Stomach (tissue), 9 donors: ENCODE results near the gene TMEM167B. TPM values are rescaled to one million over a fixed set of nuclear protein-coding genes. Genes with fewer than 3 reads are reported as not detected.

Experiments used
- DNase-seq, 2 donors: peaks; one replicate each; pipeline versions ENCODE4 v3.0.0 to v3.0.0-alpha.2; 2013 to 2019
- H3K27ac ChIP-seq, 5 donors: fragments of 200-600 bp in 4 of 5; sonication (generic) in 4 of 5; one replicate each; pipeline ENCODE4 v1.5.1; 2013 to 2019; ENCODE audit warnings: mild to moderate bottlenecking in 1 of 5, moderate library complexity in 1 of 5
- H3K27me3 ChIP-seq, 3 donors: fragments of 200-600 bp; sonication (generic); one replicate each; pipeline ENCODE4 v1.5.1; 2017 to 2019; ENCODE audit warnings: mixed run types in 1 of 3
- H3K36me3 ChIP-seq, 4 donors: fragments of 200-600 bp; sonication (generic); 1 replicate in 3 of 4; 2 replicates in 1 of 4; pipeline ENCODE4 v1.5.1; 2016 to 2019
- H3K4me1 ChIP-seq, 4 donors: fragments of 200-600 bp; sonication (generic); one replicate each; pipeline ENCODE4 v1.5.1; 2016 to 2019
- H3K4me3 ChIP-seq, 4 donors: fragments of 200-600 bp; sonication (generic) in 3 of 4; one replicate each; pipeline ENCODE4 v1.5.1; 2016 to 2019; ENCODE audit warnings: mild to moderate bottlenecking in 1 of 4
- H3K9me3 ChIP-seq, 4 donors: fragments of 200-600 bp; sonication (generic); one replicate each; pipeline ENCODE4 v1.5.1; 2016 to 2019
- EP300 ChIP-seq: sonication (generic); formaldehyde crosslinking; IDR thresholded peaks from one replicate; pipeline ENCODE4 v1.6.1; 2017; ENCODE audit warnings: antibody characterized with exemption
- POLR2A ChIP-seq, 4 donors: fragments of 450-650 bp; IDR thresholded peaks; one replicate each; pipeline ENCODE4 v1.6.1; 2016; ENCODE audit warnings: antibody characterized with exemption in 4 of 4, control low read depth in 2 of 4, mild to moderate bottlenecking in 1 of 4, moderate library complexity in 1 of 4
- POLR2AphosphoS5 ChIP-seq, 3 donors: sonication (generic); formaldehyde crosslinking; IDR thresholded peaks; one replicate each; pipeline ENCODE4 v1.6.1; 2016; ENCODE audit warnings: antibody characterized with exemption in 3 of 3
- WGBS, 5 donors: extraction: QIAGEN DNeasy Blood & Tissue Kit in 3 of 5; methylation state at CpG; one replicate each; pipeline versions ENCODE4 v1.1.5 to v1.1.7; 2013 to 2018; 5-methylcytosine and 5-hydroxymethylcytosine counted together
- intact Hi-C: fragments of 100-400 bp; cut with DNase I; formaldehyde crosslinking; loops from one replicate; pipeline ENCODE4 v1.15.1; 2023; ENCODE audit warnings: low total_unique reads
- polyA plus RNA-seq, 3 donors: library from polyadenylated mRNA; stranded (reverse); fragments of 200-250 nt; gene quantifications; one replicate each; pipeline ENCODE4 v1.2.3, GENCODE V29; 2013
- total RNA-seq, 5 donors: library from RNA; depleted of rRNA; stranded (reverse); fragments of >200 nt; gene quantifications; one replicate each; pipeline versions ENCODE4 v1.1.0 to v1.2.3, GENCODE V29; 2014 to 2016
- TF ChIP-seq, protein P1 (sequence below), 7 experiments: fragments of 450-650 bp in 4 of 7; fragments of 200-600 bp in 3 of 7; sonication (generic) in 3 of 7; IDR thresholded peaks; one replicate each; pipeline ENCODE4 v1.5.1; 2016 to 2019; ENCODE audit warnings: antibody characterized with exemption in 7 of 7, control low read depth in 2 of 7, mild to moderate bottlenecking in 1 of 7
- donor health status: healthy with polysubstance abuse.
- donor health status: Bipolar disorder and iron deficiency.
- donor health status: healthy.

TMEM167B gene
- total and polyA plus RNA-seq, 8 donors, result 2.9 to 70.1 (median 26.9) TPM; not detected in 1

- Histone ChIP-seq H3K27ac (peak overlapping the region; percentile 79 to 90 (median 88)), H3K4me1 (peaks cover 16 to 71% (median 42%) of the 10 kb centered on the region in 4 donors), H3K9me3 (no peaks in the 10 kb centered on the region), H3K36me3 (no peaks in the 10 kb centered on the region), H3K4me3 (no peak overlapping the region), H3K27me3 (no peaks in the 10 kb centered on the region)
- intact Hi-C loops, result no loop called here
- peak in 1 of 2 donors; percentile 58 for DNase-seq
- TF ChIP-seq POLR2AphosphoS5 (IDR thresholded peaks at IDR 0.05) (no peak), POLR2A (IDR thresholded peaks at IDR 0.05) (no peak), EP300 (no peak)
- TF ChIP-seq, protein P1, sequence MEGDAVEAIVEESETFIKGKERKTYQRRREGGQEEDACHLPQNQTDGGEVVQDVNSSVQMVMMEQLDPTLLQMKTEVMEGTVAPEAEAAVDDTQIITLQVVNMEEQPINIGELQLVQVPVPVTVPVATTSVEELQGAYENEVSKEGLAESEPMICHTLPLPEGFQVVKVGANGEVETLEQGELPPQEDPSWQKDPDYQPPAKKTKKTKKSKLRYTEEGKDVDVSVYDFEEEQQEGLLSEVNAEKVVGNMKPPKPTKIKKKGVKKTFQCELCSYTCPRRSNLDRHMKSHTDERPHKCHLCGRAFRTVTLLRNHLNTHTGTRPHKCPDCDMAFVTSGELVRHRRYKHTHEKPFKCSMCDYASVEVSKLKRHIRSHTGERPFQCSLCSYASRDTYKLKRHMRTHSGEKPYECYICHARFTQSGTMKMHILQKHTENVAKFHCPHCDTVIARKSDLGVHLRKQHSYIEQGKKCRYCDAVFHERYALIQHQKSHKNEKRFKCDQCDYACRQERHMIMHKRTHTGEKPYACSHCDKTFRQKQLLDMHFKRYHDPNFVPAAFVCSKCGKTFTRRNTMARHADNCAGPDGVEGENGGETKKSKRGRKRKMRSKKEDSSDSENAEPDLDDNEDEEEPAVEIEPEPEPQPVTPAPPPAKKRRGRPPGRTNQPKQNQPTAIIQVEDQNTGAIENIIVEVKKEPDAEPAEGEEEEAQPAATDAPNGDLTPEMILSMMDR (IDR thresholded peaks at IDR 0.05), result no peak
- 30 to 51% (median 39%) methylated on average over 2 of the region's 2 CpGs for WGBS, 5 donors
These were observed 43.3 kb downstream of the TMEM167B start for GRCh38 chr1:109133815-109134214.

DNA sequence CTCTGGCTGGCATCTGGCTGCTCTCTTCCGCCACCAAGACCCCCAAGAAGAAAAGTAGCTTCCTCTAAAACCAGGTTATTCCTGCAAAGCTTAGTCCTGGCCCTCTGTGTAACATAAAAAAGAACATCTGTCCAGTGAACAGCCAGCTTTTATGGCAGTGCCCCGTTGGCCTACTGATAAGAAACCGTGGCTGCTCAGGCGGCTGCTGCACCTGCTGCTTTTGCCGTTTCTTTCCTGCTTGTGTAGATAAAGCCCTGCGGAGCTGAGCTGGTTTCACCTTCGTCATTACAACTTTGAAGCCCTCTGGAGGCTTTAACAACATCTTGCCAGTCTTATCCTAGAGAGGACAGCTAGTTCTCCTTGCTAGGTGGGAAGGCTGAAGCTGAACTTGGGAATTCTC is 43.9 kb downstream of the TMEM167B start:
- peak in 2 of 3 donors; percentile 36 to 72 for TF ChIP-seq POLR2AphosphoS5 (IDR thresholded peaks at IDR 0.05)
- TF ChIP-seq EP300, result no peak
- H3K9me3 ChIP-seq, result no peaks in the 10 kb centered on the region
- H3K4me1 ChIP-seq, result peaks cover 16 to 77% (median 48%) of the 10 kb centered on the region in 4 donors
- no peaks in the 10 kb centered on the region for H3K36me3 ChIP-seq
- no peak overlapping the region for H3K4me3 ChIP-seq
- peak; percentile 85 to 88 for DNase-seq
- no peaks in the 10 kb centered on the region for H3K27me3 ChIP-seq
- H3K27ac ChIP-seq, result peak overlapping the region; percentile 79 to 90 (median 88)
- WGBS, 5 donors, result 19 to 31% (median 27%) methylated on average over 7 of the region's 7 CpGs
- intact Hi-C loops, result no loop called here

DNA sequence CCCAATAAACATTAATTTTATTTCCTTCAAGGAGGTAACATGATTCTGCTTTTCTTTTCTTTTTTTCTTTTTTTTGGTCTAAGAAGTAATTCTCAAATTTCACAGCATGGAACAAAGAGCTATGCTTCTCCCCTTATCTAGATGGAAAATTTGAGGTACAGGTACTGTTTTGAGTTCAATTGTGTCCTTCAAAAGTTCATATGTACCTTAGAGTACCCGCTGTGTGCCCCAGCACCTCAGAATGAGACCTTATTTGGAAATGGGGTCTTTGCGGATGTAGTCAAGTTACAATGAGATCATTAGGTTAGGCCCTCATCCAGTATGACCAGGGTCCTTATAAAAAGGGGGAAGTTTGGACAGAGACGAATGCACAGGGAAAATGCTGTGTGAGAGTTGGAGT is 45.4 kb downstream of the TMEM167B start:
- TF ChIP-seq, protein P1 (IDR thresholded peaks at IDR 0.05), result no peak
- no peak for TF ChIP-seq POLR2A (IDR thresholded peaks at IDR 0.05)
- no peak for TF ChIP-seq POLR2AphosphoS5 (IDR thresholded peaks at IDR 0.05)
- no peak for TF ChIP-seq EP300
- no peaks in the 10 kb centered on the region for H3K36me3 ChIP-seq
- peak overlapping the region; percentile 79 to 89 (median 81) for H3K27ac ChIP-seq
- peaks cover 16 to 81% (median 48%) of the 10 kb centered on the region in 4 donors for H3K4me1 ChIP-seq
- intact Hi-C loops, result no loop called here
- H3K9me3 ChIP-seq, result no peaks in the 10 kb centered on the region
- no peaks in the 10 kb centered on the region for H3K27me3 ChIP-seq
- no peak overlapping the region for H3K4me3 ChIP-seq
- WGBS, 5 donors, result 74 to 80% (median 76%) methylated on average over 3 of the region's 3 CpGs
- DNase-seq, result no peak

- Histone ChIP-seq H3K27ac (peak overlapping the region; percentile 73 to 89 (median 82)), H3K27me3 (no peaks in the 10 kb centered on the region), H3K36me3 (no peaks in the 10 kb centered on the region), H3K4me3 (no peak overlapping the region), H3K4me1 (peaks cover 16 to 78% (median 48%) of the 10 kb centered on the region in 4 donors), H3K9me3 (no peaks in the 10 kb centered on the region)
- no peak for DNase-seq
- intact Hi-C loops, result no loop called here
- WGBS, 5 donors, result 43 to 67% (median 54%) methylated on average over 6 of the region's 6 CpGs
- TF ChIP-seq POLR2AphosphoS5 (IDR thresholded peaks at IDR 0.05), result no peak
These were observed 46.2 kb downstream of the TMEM167B start for GRCh38 chr1:109136766-109137165.

- Histone ChIP-seq H3K27ac (peak overlapping the region; percentile 66 to 89 (median 79)), H3K4me3 (no peak overlapping the region), H3K9me3 (no peaks in the 10 kb centered on the region), H3K4me1 (peaks cover 16 to 68% (median 45%) of the 10 kb centered on the region in 4 donors), H3K27me3 (no peaks in the 10 kb centered on the region), H3K36me3 (no peaks in the 10 kb centered on the region)
- 33 to 76% (median 56%) methylated on average over 3 of the region's 3 CpGs for WGBS, 5 donors
- DNase-seq, result peak in 1 of 2 donors; percentile 58
- TF ChIP-seq, protein P1 (IDR thresholded peaks at IDR 0.05), result no peak
- TF ChIP-seq POLR2A (IDR thresholded peaks at IDR 0.05) (no peak), EP300 (no peak), POLR2AphosphoS5 (IDR thresholded peaks at IDR 0.05) (no peak)
- intact Hi-C loops, result no loop called here
These were observed 47.4 kb downstream of the TMEM167B start for GRCh38 chr1:109137958-109138357.
